SU-DHL-6 (cell line): ENCODE data around the gene IFI6.

Experiments used
- EZH2phosphoT487 ChIP-seq: fragments of 200-600 bp; sonication (generic), shearing (Covaris generic); conservative IDR thresholded peaks from 2 replicates; pipeline ENCODE4 v1.6.1; 2018; ENCODE audit warnings: mild to moderate bottlenecking, antibody characterized with exemption, low read length, moderate library complexity, mixed read lengths
- TF ChIP-seq, protein P1 (sequence below): fragments of 200-600 bp; sonication (generic); IDR thresholded peaks from one replicate; pipeline ENCODE4 v1.5.1; 2017; ENCODE audit warnings: antibody characterized with exemption, mild to moderate bottlenecking, low read length, moderate library complexity; ENCODE audit not compliant: insufficient read depth, poor library complexity, severe bottlenecking

- TF ChIP-seq, protein P1, sequence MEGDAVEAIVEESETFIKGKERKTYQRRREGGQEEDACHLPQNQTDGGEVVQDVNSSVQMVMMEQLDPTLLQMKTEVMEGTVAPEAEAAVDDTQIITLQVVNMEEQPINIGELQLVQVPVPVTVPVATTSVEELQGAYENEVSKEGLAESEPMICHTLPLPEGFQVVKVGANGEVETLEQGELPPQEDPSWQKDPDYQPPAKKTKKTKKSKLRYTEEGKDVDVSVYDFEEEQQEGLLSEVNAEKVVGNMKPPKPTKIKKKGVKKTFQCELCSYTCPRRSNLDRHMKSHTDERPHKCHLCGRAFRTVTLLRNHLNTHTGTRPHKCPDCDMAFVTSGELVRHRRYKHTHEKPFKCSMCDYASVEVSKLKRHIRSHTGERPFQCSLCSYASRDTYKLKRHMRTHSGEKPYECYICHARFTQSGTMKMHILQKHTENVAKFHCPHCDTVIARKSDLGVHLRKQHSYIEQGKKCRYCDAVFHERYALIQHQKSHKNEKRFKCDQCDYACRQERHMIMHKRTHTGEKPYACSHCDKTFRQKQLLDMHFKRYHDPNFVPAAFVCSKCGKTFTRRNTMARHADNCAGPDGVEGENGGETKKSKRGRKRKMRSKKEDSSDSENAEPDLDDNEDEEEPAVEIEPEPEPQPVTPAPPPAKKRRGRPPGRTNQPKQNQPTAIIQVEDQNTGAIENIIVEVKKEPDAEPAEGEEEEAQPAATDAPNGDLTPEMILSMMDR = no peak
- no peak for TF ChIP-seq EZH2phosphoT487
Observed at GRCh38 chr1:27676410-27676809, 4.4 kb upstream of the IFI6 start.
